CMK (cell line): Measurements from ENCODE around the gene MAGI2.

Experiments used
- DNase-seq: peaks from one replicate; pipeline ENCODE4 v3.0.0-alpha.2; 2010; ENCODE audit warnings: low read depth

MAGI2 gene

DNA sequence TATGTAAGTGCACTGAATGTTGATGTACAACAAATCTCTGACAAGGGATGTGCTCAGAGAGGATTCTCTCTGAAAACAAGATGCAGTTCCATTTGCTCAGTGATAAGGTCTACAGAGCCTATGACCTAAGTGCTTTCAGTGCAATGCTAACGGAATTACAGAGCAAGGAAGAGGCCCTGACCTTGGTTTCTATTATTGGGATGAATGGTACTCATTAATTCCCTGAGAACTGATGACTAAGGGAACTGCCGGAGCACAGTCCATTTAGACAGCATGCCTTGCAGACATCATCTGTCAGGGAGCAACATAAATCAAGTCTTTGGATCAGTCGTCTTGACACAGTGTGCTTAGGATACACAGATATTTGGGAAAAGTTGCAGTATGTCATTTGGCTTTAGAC lies 1314.1 kb downstream of the MAGI2 start:
- DNase-seq = no peak

DNA sequence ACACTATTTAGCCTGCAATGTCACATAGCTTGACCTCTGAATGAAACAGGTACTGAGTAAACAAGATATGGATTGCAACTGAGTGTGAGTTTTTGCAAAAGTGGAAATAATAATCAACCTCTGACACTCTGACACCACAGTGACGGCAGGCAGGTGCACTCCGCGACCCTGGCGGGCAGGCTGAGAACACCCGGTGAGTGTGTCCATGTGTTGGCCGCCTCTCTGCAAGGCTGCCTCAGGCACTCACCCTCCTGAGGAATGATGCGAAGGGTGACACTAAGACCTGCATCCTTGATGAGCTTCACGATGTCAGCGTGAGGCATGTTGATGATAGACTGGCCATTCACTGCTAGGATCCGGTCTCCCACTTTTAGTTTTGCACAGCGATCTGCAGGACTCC lies 1318.7 kb downstream of the MAGI2 start:
- no peak for DNase-seq

DNA sequence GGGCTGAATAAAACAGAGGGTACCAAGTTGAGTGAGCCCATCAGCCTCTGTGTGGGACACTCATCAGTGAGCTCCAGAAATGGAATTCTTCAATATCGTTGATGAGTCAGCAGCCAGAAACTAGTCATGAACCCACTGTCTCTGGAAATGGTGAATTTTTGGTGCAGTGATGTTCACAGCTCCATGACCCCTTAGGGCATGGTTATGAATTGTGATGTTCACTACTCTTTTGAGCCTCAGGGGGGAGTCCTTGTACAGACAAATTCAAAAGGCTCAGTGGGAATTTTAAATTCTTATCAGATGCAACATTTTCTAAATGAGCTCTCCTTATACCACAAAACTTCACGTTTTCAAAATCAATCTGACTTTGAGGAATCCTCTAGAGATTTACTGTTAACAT lies 1319.2 kb downstream of the MAGI2 start:
- no peak for DNase-seq

DNA sequence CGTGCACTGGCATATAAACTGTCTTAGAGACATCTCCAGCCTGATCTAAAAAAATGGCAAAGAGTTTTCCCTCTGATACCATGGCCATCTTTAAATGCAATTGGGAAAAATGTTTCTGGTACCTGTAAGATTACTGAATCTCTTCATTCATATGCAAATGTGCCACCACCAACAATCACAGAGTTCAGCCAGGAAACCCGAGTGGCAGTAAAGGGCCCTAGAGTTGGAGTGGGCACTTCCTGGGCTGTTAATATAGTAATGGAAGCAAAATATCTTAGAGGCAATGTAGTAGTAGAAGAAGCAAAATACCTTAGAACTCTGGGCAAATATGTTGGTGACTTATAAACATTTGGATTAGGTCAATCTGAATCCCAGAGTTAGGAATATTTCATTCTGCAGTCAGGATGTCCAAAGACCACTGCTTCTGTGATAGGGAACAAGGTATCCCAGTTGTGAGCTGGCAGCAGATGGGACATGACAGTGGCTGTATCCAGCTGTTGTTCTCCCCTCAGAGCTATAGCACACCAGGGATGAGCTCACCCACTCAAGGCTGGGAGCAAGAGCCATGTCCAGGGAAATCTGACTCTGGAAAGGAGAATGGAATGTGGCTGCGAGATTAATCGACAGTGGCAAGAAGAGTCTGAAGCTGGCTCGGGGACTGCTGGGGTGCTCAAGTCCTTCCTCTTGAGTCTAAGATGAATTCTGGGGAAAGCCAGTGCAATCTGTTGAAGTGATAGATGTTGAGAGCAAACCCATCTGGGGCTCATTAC lies 1322.8 kb downstream of the MAGI2 start:
- DNase-seq = no peak

DNA sequence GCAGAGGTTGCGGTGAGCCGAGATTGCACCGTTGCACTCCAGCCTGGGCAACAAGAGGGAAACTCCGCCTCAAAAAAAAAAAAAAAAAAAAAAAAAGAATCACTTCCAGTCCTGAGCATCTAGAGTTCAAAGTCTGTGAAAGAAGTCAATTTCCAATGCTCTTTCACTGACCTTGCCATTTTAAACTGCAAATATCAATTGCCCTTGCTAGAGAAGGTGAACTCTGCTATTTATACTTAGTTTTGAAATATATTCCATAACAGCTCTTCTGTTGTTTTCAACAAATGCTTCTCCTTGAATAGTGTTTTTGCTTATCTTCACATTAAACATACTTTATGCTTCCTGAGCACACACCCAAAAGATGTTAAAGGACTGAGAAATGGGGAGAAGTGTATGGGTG lies 1323.6 kb downstream of the MAGI2 start:
- no peak for DNase-seq

DNA sequence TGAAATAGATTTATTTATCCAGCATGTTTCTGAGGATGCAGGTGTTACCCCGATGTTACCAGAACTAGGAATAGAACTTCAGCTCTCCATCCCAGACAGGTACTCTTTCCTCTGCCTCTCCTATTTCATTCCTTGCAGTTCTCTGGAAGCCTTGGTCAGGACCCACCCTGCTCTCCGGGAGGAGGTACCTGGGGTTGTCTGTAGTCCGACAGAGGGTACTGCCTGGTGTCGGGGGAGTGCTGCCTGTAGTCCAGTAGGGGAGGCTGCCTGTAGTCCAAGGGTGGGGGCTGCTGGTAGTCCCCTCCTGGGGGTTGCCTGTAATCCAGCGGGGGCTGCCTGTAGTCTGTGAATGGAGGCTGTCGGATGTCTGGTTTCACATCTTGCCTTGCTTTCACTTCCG lies 1326.5 kb downstream of the MAGI2 start:
- no peak for DNase-seq

DNA sequence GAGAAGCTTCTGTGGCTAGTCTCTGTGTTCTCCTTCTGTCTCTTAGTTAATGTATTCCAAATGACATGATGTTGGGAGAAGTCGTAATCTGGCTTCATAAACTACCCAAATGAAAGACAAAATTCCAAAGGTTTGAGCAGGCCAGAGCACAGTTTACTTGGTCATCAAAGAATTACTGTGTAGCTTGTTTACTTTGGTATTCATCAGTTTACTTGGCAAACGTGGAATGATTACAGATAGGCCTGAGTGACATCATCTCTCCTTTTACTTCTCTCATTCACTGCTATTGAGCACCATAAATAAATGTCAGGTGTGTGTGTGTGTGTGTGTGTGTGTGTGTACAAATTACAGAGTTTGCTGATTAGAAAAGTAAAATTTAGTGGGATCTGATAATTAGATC lies 1327.6 kb downstream of the MAGI2 start:
- no peak for DNase-seq

DNA sequence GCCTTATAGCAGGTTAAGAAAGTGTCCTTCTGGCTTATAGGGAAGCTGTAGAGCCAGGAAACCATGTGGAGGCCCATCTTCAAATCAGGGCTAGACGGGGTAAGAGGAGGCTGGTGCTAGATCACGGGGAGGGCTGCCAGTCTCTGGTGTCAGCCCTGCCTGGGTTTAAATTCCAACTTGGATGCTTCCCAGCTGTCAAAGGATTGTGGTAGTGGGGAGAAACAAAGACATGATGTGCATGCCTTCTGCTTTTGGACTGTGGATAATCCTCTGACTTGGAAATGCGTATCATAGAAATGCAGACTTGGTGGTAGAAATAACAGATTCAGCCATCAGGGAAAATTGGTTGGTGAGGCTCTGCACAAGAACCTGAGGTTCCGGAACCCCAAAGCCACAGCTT lies 1329.3 kb downstream of the MAGI2 start:
- DNase-seq = no peak

DNA sequence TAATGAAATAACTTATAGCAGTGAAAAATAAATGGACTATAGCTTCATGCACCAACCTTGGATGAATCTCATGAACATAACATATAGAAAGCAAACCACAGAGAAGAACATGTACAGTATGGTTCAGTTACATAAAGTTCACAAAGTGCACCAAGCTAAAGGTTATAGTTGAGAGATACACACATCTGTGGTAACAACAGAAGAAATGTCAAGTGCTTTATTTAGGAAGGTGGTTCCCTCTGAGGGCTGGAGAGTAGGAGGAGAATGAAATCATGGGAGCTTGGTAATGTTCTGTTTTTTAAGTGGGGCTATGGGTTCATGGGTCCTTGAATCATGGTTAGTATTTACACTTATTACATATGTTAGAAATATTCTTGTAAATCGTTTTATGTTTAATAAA lies 1331.6 kb downstream of the MAGI2 start:
- no peak for DNase-seq

DNA sequence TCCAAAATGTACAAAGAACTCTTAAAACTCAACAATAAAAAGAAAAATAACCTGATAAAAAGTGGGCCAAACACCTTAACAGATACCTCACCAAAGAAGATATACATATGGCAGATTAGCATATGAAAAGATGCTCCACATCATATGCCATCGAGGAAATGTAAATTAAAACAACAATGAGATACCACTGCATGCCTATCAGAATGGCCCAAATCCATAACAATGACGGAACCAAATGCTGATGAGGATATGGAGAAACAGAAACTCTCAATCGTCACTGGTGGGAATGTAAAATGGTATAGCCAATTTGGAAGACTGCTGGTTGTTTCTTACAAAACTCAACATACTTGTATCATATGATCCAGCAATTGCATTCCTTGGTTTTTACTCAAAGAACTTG lies 1335.0 kb downstream of the MAGI2 start:
- no peak for DNase-seq

DNA sequence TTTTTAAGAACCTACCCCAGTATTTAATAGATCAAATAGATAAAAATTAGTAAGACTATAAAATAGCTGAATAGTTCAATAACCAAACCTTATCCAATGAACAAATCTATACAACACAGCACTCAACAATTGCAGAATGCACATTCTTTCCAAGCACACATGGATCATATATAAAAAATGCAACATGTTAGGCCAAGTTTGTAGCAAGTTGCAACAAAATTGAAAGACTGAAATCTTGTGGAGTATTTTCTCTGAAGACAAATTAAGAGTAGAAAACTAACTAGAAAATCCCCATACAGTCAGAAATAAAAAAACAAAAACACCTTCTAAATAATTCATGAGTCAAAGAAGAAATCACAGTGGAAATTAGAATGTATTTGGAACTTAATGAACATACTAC lies 1337.6 kb downstream of the MAGI2 start:
- no peak for DNase-seq

DNA sequence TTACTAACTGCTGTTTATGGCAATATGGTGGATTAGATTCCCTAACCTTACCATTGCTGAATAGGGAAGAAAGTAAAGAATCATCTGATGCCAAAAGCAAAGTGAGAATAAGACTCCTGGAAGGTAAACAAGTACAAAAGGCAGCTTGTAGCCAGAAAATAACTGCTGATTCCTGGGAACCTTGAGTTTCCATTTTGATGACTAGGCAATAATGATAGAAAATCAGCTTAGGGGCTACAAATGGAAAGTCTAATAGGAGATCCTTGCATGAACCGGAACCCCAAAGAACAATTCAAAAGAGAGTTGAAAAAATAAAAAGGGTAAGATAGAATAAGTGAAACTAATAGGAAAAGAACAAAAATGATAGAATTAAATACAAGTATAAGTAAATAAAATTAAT lies 1338.5 kb downstream of the MAGI2 start:
- no peak for DNase-seq

DNA sequence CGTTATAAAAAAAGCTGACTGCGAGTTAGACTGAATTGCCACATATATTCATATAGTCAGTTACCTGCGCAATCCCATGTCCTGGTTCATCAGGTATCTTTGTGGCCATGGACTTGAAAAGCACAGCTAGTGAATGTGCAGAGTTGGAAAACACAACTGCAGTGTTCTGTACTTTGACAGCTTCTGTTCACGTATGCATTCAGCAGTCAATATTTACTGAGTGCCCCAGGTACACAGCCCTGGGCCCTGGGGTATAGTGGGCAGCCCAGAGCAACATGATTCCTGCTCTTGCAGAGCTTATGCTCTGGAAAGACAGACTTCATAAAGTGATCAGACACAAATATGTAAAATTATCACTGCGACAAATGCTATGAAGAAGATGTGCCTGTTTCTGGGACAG lies 1341.0 kb downstream of the MAGI2 start:
- DNase-seq = no peak

DNA sequence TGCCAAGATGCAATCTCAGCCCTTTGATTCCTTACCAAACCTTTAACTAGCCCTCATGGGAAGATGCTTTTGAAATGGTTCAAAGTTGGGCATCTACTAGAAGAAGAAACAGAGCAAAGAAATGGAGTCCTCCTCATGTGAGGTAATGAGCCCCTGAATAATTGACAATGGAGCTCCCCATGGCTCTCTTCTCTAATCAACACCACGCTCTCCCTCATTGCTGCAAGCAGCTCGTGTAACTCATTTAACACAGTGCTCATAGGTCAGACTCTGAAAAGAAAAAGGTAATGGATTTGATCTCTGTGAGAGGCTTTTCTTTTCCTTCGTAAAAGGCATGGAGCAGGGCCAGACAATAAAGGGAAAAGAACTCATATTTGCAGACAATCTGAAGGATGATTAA lies 1342.1 kb downstream of the MAGI2 start:
- DNase-seq = no peak

DNA sequence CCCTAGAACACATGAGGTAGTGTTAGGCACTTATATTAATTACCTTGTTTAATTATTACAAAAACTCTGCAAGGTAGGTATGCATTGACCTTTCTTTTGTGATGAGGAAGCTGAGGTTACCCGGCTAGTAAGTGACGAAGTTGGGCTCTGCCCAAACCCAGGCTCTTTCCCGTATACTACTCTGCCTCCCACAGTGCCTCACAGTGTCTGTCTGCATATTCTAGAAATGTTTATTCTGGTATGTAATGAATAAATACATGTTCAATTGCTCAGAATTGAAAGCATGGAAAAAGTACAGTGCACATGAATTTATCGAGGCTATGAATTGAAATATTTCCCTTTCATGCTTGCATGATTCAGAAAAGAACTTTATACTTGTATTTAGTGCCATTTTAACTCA lies 1350.0 kb downstream of the MAGI2 start:
- no peak for DNase-seq

DNA sequence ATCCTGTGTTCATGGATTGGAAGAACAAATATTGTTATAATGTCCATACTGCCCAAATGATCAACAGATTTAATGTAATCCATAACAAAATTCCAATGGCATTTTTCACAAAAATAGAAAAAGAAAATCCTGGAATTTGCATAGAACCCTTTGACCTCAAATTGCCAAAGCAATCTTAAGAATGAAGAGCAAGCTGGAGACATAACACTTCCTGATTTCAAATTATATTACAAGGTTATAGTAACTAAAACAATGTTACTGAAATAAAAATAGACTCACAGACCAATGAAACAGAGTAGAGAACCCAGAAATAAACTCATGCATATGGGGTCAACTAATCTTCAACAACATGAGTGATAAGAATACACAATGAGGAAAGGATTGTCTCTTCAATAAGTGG lies 1352.4 kb downstream of the MAGI2 start:
- no peak for DNase-seq

DNA sequence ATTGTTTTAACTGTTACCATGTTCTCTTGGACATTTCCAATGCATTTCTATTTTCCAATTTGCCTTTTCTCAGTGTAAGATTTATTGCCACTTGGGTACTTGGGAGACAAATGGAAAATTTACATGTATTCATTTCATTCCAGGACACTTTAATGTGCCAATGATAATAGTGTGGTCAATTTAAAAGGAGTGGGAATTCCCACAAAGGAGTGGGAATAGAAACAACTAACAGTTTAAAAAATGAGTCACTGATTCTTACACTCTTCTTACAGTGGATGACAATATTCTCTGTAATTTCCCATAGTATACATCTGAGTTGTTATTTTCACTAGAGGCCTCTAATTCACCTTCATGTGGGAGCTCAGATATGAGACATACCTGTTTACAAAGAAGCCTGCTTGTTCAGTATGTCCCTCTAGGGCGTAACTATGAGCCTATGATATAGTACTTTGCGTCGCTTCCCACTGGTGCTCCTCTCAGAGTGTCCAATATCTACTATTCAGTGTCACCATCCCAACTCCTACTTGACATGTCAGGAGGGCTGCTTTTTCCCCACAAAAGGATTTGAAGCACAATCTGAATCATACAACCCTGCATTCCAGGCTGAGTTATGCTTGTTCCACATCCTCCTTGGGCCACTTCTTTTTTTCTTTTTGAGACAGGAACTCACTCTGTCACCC lies 1353.6 kb downstream of the MAGI2 start:
- no peak for DNase-seq

DNA sequence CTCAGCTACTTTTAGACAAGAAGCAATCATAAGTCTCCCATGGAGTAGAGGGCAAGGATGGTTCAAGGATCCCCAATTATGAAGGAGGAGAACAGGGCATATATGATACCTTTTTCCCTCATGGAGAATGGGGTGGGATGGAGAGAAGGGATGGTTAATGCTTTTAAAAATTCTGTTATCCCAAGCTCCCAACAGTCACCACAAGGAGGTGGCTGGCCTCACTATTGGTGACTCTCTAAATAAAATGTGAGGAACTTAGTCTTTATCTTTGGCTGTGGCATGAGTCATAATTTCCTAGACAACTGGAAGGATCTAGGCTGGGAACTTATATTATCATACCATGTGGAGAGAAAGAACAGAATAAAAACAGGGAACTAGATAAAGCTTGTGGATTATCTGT lies 1357.9 kb downstream of the MAGI2 start:
- DNase-seq = no peak

DNA sequence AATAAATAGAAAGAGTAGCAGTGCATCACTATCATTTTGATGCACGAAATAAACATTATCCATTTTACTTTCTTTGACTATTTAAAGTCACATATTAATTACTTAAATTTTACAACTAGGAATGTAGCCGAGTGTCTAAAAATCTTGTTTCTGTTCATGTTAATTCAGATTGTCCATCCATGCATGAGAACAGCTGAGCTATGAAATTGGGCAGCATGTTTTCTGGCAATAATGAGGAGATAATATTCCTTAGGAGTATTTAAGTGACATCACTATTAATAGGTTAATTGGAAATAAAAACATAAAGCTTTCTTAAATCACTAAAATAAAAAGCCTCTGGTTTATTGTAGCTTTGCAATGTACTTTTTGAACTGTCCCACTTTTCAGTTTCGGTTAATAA lies 1361.1 kb downstream of the MAGI2 start:
- no peak for DNase-seq

DNA sequence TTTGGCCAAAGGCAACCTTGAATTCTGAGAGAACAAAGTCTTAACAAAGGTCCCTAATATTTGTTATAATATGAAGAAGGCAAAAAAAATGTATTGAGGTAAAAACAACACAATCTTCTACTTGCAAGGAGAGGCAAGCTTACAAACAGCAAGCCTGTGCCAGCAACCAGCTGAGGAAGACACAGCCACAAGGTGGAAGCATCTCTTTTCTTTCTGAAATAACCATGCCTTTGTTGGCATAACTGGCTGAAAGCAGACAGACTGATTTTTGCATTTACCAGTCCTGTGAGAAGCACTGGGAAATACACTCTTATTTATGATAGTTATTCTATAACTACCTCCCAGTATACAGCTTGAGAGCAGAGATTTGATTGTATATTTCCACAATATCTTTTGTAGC lies 1362.9 kb downstream of the MAGI2 start:
- no peak for DNase-seq

DNA sequence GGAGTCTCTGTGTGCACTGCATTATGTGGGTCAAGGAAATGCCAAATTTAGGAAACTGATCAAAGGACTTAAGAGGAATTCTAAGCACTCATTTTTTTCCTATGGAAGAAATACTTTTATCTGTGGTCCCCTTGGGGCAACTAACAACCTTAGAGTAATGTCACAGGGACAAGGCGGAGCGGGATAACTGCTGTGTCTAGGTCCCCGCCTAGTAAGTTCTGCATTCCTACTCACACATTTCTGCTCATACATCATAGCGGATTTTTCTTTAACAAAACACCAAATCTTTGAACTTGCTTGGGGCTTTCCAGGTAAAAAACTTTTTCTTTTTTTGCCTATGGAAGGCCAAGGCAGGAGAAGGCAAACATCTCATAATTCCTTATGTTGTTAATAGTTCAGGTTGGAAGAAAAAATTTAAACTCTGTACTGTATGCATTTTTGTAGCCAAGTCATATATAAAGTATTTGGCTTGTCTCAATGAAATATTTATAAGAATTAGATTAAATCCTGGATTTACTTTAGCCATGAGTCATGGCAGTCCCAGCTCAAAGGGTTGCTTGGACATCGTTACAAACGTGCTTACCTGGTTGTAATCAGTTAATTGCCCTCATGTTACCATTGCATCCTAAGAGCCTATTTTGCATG lies 1369.9 kb downstream of the MAGI2 start:
- DNase-seq = no peak

DNA sequence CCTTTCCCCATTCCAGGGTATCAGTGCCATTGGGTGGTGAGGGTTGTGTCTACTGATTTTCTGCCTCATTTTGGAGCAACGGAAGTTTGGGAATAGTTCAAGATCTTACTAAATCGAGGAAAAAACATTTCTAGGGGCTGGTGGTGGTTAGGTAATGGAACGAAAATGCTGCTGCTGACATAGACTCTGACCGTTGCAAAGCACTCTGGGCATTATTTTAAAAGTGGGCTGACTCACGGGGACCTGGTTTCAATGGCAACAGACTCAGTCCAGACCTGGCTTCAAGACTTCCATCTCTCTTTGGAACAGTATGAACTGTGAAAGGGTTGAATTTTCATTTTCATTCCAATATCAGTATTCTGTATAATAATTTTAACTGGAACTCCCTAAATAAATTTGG lies 1370.9 kb downstream of the MAGI2 start:
- no peak for DNase-seq

DNA sequence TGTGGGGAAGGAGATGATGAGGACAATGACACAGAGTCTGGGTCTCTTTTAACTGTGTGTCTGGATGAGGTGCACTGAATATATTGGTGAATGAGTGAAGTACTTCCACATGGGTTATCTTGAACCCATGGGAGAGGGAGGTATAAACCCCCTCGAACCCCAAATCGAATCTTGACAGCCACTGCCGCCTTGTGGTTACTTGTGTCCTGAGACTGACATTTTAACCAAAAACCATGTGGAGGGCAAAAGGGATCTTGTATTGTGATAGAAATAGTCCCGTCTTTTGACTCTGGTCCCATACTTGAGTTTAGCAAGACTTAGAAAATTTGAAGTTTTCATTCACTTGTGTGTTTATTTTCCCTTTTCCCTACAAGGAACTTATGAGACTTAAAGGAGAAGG lies 1371.6 kb downstream of the MAGI2 start:
- no peak for DNase-seq

DNA sequence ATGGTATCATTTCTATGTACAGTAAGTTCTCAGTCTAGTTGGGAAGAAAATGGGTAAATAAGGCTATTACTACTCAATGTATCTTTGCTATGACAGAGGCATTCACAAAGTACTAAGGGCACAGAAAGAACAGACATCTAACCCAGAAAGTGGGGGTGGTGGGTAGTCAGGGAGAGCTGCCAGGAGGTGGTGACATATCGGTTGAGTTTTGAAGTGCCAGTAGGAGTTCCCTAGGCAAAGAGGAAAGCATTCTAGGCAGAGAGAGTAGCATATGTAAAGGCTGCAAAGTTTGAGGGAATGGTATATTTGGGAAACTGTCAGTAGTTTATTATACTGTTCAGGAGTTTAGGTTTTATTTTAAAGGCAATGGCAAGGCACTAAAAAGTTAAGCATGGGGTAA lies 1372.1 kb downstream of the MAGI2 start:
- DNase-seq = no peak
